PC-9 (cell line): ENCODE results near the gene CDK6.

Source experiments
- EZH2 ChIP-seq: fragments of 200-600 bp; sonication (generic); IDR thresholded peaks from 2 replicates; pipeline ENCODE4 v1.8.0; 2017; ENCODE audit warnings: antibody characterized with exemption, low read depth
- TF ChIP-seq, protein P1 (sequence below): fragments of 200-600 bp; sonication (generic); conservative IDR thresholded peaks from 2 replicates; pipeline ENCODE4 v1.6.1; 2017; ENCODE audit warnings: mixed run types, antibody characterized with exemption, mild to moderate bottlenecking, moderate library complexity

DNA sequence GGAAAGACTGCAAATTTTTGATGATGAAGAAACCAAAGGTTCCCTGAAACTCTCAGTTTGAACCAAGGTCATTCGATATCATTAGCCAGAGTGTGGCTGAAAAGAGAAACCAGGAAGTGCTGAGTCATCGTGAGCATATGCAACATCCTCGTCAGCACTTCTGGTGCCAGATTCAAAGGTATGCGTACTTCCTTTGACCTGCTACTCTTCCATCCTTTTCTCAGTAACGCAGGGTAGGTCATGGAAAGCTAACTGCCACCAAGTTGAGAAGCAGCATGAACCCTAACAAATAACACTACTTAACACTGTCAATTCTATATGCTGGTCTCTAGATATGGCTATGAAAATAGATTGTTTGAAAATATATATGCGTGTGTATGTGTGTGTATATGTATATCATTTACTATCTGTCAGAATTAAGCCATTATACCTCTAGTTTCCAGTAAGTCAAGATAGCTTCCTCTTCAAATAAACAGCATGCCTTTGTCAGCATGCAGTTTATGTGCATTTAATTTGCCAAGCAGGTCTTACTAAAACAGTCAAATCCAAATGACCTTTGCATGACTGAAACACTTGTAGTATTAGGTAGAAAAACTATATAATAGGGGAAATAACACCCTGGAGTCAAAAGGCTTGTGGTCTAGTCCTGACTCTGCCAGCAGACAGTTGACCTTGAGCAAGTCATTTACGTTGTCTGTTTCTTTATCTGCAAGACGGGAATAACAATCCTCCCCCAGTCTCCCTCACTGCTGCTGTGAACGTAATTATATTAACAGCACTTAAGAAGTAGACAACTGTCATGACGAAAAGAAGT, 26.4 kb downstream of the CDK6 start:
- TF ChIP-seq, protein P1, sequence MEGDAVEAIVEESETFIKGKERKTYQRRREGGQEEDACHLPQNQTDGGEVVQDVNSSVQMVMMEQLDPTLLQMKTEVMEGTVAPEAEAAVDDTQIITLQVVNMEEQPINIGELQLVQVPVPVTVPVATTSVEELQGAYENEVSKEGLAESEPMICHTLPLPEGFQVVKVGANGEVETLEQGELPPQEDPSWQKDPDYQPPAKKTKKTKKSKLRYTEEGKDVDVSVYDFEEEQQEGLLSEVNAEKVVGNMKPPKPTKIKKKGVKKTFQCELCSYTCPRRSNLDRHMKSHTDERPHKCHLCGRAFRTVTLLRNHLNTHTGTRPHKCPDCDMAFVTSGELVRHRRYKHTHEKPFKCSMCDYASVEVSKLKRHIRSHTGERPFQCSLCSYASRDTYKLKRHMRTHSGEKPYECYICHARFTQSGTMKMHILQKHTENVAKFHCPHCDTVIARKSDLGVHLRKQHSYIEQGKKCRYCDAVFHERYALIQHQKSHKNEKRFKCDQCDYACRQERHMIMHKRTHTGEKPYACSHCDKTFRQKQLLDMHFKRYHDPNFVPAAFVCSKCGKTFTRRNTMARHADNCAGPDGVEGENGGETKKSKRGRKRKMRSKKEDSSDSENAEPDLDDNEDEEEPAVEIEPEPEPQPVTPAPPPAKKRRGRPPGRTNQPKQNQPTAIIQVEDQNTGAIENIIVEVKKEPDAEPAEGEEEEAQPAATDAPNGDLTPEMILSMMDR, result no peak
- no peak for TF ChIP-seq EZH2
